ENCODE measurements around the gene ZIC1.
A peak's percentile ranks its signal among the peaks of the same experiment; 100 is the strongest.

The ZIC1 gene

DNA sequence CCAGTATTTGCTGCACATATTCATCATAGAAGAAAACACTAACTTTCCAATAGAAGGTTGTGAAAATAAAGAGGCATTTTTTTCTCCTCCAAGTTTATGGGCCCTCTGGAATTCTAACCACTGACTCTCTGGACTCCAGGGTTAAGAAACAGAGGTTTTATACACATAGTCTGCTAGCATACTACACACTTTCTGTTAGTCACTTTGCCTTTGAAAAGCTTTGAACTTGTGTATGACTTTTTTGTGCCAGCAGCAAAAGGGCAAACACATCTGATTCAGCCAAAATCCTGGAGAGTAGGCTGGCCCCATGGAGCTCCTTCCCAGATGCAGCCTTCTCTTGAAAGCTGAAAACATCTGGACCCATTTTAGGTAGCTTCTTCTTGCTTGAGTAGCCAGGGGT is 9.1 kb upstream of the ZIC1 start:
- TF ChIP-seq, protein P1, sequence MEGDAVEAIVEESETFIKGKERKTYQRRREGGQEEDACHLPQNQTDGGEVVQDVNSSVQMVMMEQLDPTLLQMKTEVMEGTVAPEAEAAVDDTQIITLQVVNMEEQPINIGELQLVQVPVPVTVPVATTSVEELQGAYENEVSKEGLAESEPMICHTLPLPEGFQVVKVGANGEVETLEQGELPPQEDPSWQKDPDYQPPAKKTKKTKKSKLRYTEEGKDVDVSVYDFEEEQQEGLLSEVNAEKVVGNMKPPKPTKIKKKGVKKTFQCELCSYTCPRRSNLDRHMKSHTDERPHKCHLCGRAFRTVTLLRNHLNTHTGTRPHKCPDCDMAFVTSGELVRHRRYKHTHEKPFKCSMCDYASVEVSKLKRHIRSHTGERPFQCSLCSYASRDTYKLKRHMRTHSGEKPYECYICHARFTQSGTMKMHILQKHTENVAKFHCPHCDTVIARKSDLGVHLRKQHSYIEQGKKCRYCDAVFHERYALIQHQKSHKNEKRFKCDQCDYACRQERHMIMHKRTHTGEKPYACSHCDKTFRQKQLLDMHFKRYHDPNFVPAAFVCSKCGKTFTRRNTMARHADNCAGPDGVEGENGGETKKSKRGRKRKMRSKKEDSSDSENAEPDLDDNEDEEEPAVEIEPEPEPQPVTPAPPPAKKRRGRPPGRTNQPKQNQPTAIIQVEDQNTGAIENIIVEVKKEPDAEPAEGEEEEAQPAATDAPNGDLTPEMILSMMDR (IDR thresholded peaks at IDR 0.05; ENCODE audit: control insufficient read depth, insufficient read depth, low read depth, low read length, missing control alignments): no peak
- H3K4me3 ChIP-seq (ENCODE audit: control insufficient read depth, low read depth, low read length): no peak overlapping the region
- peak; percentile 27 for DNase-seq (ENCODE audit: low read depth)

DNA sequence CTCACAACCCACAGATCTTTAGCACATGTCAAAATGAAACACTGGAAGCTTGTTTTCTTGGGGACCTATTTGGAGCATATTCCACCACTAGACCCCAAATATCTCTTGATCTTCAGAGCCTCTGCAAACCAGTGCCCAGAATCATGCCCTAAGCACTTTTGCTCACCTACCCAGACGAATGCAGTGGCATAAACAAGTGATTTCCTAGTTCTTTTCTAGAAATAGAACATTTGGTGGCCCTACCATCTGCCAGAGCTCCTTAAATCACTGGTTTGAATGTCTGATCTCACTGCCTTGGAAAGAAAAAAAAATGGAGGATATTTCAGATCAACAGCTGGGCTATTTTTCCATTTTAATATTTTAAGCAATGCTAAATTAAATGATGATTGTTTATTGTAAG is 8.2 kb upstream of the ZIC1 start:
- DNase-seq (ENCODE audit: low read depth): no peak
- no peak overlapping the region for H3K4me3 ChIP-seq (ENCODE audit: control insufficient read depth, low read depth, low read length)
- TF ChIP-seq, protein P1 (IDR thresholded peaks at IDR 0.05; ENCODE audit: control insufficient read depth, insufficient read depth, low read depth, low read length, missing control alignments): no peak

DNA sequence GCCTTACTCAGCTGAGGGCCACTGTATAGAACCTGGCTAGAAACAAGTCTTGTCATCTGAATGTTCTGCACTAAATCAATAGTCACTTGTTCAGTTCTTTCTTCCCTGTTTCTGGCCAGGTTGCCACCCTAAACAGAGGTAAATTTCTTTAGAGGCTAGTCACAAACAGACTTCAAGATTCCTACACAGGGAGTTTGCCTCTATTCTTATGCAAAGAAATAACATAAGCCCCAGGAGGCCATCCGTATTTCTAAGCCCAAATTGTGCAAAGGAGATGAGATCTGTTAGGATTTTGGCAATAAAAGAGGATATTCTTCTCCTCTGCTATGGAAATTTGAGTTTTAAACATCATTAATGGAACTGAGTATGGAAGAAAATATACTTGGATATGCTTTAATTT is 7.7 kb upstream of the ZIC1 start:
- no peak overlapping the region for H3K4me3 ChIP-seq (ENCODE audit: control insufficient read depth, low read depth, low read length)
- TF ChIP-seq, protein P1 (IDR thresholded peaks at IDR 0.05; ENCODE audit: control insufficient read depth, insufficient read depth, low read depth, low read length, missing control alignments): no peak
- DNase-seq (ENCODE audit: low read depth): no peak

DNA sequence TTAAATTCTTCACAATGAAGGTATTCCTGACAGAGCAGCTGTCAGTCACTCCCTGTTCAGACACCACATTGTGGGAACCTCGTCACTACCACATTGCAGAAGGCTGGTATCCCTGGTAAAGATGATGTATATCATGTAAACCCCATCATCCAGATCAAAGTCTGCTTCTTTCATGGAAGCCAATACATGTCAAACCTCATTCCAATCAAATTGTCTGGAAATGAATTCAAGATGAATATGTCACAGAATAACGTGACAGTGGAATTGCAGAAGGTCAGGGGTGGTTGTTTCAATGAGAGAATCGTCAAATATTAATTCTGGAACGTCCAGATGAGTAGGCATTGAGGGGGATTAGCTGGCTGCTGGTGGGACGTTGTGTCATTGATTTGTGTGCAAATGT is 7.0 kb upstream of the ZIC1 start:
- DNase-seq (ENCODE audit: low read depth): no peak
- no peak overlapping the region for H3K4me3 ChIP-seq (ENCODE audit: control insufficient read depth, low read depth, low read length)
- TF ChIP-seq, protein P1 (IDR thresholded peaks at IDR 0.05; ENCODE audit: control insufficient read depth, insufficient read depth, low read depth, low read length, missing control alignments): no peak

DNA sequence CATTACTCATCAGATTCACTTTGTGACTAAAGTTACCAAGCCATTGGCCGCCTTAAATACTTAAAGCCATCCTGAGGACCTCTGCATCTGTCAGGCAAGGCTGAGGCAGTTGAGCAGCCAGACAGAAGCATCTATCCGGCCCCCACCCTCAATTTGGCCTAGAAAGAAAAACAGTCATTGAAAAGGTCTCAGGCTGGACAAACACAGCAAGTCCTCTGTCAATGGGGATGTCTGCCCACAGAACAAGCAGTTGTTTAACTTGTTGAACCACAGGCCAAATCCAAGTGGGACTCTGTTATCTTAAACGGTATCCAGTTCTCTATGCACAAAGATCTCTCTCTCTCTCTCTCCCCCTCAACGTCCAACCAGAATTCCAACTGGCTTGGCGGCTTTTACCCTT is 5.7 kb upstream of the ZIC1 start:
- TF ChIP-seq, protein P1 (IDR thresholded peaks at IDR 0.05; ENCODE audit: control insufficient read depth, insufficient read depth, low read depth, low read length, missing control alignments): no peak
- no peak overlapping the region for H3K4me3 ChIP-seq (ENCODE audit: control insufficient read depth, low read depth, low read length)
- DNase-seq (ENCODE audit: low read depth): no peak

DNA sequence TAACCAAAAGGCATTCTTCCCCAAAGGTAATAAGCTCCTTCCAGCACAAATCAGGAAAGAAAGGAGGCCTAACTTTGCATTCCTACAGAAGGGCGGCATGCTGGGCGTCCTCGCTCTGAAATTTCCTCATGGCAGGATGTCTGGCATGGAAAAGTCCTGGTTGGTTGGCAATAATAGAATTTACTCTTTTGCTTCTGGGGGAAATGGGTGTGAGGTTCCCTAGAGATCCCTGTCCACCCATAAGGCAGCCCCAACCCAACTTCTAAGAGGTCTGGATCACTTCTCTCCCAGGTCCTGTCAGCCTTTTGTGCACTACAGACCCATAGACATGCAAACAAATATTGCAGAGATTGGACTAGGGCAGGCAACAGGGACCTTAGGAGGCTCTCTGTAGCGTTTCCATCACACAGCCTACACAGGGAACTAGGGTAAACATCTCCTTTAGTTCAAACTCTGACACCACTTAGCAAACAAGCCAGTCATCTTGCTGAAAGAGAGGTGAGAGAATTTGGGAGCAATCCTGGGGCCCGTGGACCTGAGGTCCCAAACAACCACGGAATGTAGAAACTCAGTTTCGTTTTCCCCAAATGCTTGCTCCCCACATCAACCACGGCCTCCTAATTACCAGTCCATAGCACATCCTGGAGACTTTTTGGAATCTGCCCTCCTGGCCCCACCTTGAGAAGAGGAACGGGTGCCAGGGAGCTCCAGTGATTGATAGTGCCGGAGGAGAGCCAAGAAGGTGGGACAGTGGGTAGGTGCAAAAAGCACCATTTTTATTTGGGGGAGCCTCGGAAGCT is 5.0 kb upstream of the ZIC1 start:
- no peak for DNase-seq (ENCODE audit: low read depth)
- TF ChIP-seq, protein P1 (IDR thresholded peaks at IDR 0.05; ENCODE audit: control insufficient read depth, insufficient read depth, low read depth, low read length, missing control alignments): no peak
- no peak overlapping the region for H3K4me3 ChIP-seq (ENCODE audit: control insufficient read depth, low read depth, low read length)

All from AG09309 (cell line).